ENCODE results near the gene ITGB2. TPM values are rescaled to one million over a fixed set of nuclear protein-coding genes. Genes with fewer than 3 reads are reported as not detected.

The ITGB2 gene
- polyA plus RNA-seq, 1 of the 3 experiments (the other 2 are of a cell fraction): 0.77 TPM

GRCh38 chr21:44909719-44910118, 11.0 kb downstream of the ITGB2 start:
- CTCF ChIA-PET: interaction anchor here (0.9 to 1.4 kb wide), 3 partner anchors 8 to 117 kb away, joined by 3 to 4 read pairs (median 4); no protein-coding TSS in a partner anchor

More at GRCh38 chr21:44909719-44910118, 11.0 kb downstream of the ITGB2 start:
- Histone ChIP-seq H3F3A (replicated peaks; ENCODE audit: insufficient read depth) (no peaks in the 10 kb centered on the region), H3K79me2 (ENCODE audit: insufficient read depth) (no peaks in the 10 kb centered on the region), H3K4me2 (no peak overlapping the region), H3K36me3 (replicated peaks in 1 of 2; ENCODE audit: control insufficient read depth in 1 of 2, insufficient read depth in 2 of 2, low read length in 1 of 2) (no peaks in the 10 kb centered on the region), H3K4me3 (ENCODE audit: low read depth in 2 of 2, low read length in 1 of 2) (no peak overlapping the region), H3K27ac (ENCODE audit: low read depth in 2 of 2, low read length in 1 of 2) (no peak overlapping the region), H4K20me1 (ENCODE audit: insufficient read depth) (no peaks in the 10 kb centered on the region), H3K9me2 (no peaks in the 10 kb centered on the region), H3K4me1 (ENCODE audit: control insufficient read depth in 1 of 2, insufficient read depth in 2 of 2, low read depth in 1 of 2, low read length in 1 of 2) (peaks cover 5 to 17% of the 10 kb centered on the region in 2 experiments; a peak in 2 of 4 replicates), H2AFZ (ENCODE audit: low read depth) (no peak overlapping the region), H3K27me3 (ENCODE audit: insufficient read depth) (no peaks in the 10 kb centered on the region; the same call in 1 of the 2 replicates), H3K9ac (no peak overlapping the region), H3K9me3 (no peaks in the 10 kb centered on the region)
- DNase-seq: no peak
- POLR2A ChIA-PET: no interaction called here
- TF ChIP-seq GATA2 (CRISPR knock-in tag; IDR thresholded peaks at IDR 0.05) (no peak), TEAD4 (IDR thresholded peaks at IDR 0.05; ENCODE audit: borderline replicate concordance, insufficient read depth) (no peak), FOXJ3 (CRISPR knock-in tag; IDR thresholded peaks at IDR 0.05) (no peak), RCOR1 (IDR thresholded peaks at IDR 0.05; ENCODE audit: low read length) (no peak), REST (IDR thresholded peaks at IDR 0.05; ENCODE audit: low read depth, low read length) (no peak), MXI1 (IDR thresholded peaks at IDR 0.05; ENCODE audit: low read depth, low read length) (no peak), CTCF (IDR thresholded peaks at IDR 0.05) (no peak), TAF1 (IDR thresholded peaks at IDR 0.05; ENCODE audit: borderline replicate concordance, low read depth, low read length) (no peak), MEF2A (IDR thresholded peaks at IDR 0.05; ENCODE audit: borderline replicate concordance, low read depth) (no peak), MAX (IDR thresholded peaks at IDR 0.05; ENCODE audit: low read depth) (no peak), POLR2AphosphoS5 (IDR thresholded peaks at IDR 0.05; ENCODE audit: low read depth, low read length) (no peak), TCF12 (IDR thresholded peaks at IDR 0.05) (no peak), ZBTB33 (IDR thresholded peaks at IDR 0.05; ENCODE audit: borderline replicate concordance, low read depth) (no peak), FOSL2 (IDR thresholded peaks at IDR 0.05; ENCODE audit: borderline replicate concordance, low read depth) (no peak), FOXM1 (IDR thresholded peaks at IDR 0.05; ENCODE audit: low read depth) (no peak), YY1 (IDR thresholded peaks at IDR 0.05; ENCODE audit: low read depth) (no peak), CHD2 (IDR thresholded peaks at IDR 0.05; ENCODE audit: low read length, partially characterized antibody) (no peak), RFX5 (IDR thresholded peaks at IDR 0.05; ENCODE audit: low read length) (no peak), JUND (IDR thresholded peaks at IDR 0.05) (no peak)
- WGBS (ENCODE audit: low lambda C conversion rate): 95% methylated on average over 9 of the region's 9 CpGs
